GM19397 (cell line): ENCODE data around the gene MMAB.

ENCODE experiments used
- ATAC-seq: cut with Tn5 transposase; IDR thresholded peaks from one replicate; pipeline ENCODE4 v1.9.1; 2021; ENCODE audit warnings: mild to moderate bottlenecking, moderate library complexity; ENCODE audit not compliant: unreplicated experiment

The MMAB gene

GRCh38 chr12:109540526-109541412 is 32.5 kb downstream of the MMAB start:
- no peak for ATAC-seq

DNA sequence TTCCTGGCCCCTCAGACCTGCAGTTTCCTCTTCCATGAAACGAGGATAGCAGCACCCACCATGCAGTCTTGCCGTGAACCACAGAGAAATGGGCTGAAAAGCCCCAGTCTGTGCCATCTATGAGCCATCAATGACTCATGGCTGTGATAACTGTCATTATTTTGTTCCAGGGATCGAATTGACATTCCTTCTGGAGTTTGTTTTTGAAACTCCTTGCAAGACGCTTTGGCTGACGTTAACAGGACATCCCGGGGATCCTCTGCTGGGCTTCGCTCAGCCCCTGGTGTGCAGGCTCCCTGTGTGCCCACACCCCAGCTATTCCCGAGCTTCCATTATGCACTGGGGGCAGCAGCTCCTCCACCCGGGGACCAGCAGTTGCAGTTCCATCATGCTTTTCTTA is 33.8 kb downstream of the MMAB start:
- ATAC-seq = no peak

GRCh38 chr12:109538191-109538863 is 35.0 kb downstream of the MMAB start:
- no peak for ATAC-seq

- ATAC-seq = no peak
Observed at GRCh38 chr12:109537136-109537535, 36.2 kb downstream of the MMAB start.

GRCh38 chr12:109535863-109536250 is 37.4 kb downstream of the MMAB start:
- no peak for ATAC-seq

DNA sequence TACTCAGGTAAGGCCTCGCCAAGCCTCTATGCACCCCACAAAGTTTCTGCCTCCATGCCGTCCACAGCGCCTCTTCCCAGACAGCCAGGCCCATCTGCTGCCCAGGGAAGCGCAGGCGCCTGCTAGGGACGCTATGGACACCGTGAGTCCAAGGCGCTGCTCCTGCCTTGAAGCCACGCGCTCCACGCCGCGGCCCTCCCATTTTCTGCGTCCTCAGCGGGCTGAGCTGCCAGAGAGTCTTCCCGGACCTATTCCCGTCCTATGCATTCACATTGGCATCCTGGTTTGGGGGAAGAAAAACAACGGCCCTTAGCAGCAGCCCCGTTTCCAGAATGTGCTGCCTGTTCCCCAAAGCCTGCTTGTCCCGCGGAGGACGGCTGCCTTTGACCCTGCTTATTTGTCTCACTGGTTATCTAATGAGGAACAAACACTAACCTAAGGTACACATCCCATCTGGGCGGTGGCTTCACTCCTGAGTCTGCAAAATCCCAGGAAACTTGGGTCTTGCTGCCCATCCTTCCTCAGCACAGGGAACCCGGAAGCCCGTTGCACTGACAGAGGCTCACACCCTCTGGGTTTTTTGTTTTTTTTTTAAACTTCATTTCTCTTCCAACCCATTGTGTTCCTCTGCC is 38.0 kb downstream of the MMAB start:
- no peak for ATAC-seq

- no peak for ATAC-seq
Observed at GRCh38 chr12:109534456-109534855, 38.8 kb downstream of the MMAB start.

DNA sequence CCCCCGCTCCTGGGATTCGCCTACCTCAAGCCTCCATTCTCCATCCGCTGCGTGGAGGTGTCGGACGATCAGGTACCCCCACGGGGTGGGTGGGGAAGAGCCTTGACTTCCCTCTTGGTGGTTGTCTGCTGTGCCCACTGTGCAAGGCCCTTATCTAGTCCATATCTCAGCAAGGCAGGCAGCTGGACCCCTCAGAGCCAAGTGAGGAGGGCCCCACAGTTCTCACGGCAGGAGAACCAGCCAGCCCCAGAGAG is 39.9 kb downstream of the MMAB start:
- ATAC-seq = no peak

GRCh38 chr12:109532721-109533486 is 40.4 kb downstream of the MMAB start:
- ATAC-seq = no peak

DNA sequence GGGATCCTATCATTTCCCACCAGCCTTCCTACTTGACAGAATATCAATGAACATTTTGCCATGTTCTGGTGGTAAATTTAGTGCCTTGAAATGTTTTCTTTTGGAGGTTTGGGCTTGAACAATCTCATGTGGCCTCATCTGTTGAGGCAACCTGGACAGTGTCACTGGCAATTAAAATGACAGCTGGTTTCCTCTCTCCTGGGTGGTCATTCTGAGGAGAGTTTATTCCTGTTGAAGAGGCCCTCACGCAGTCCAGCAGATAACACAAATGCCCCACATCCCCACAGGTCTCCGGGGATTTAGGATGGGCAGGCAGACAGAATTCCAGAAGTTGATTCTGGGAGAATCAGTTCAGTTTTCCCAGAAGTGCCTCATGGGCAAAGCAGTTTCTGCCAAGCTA is 41.9 kb downstream of the MMAB start:
- ATAC-seq = no peak

- no peak for ATAC-seq
Observed at GRCh38 chr12:109529691-109530640, 43.3 kb downstream of the MMAB start.

DNA sequence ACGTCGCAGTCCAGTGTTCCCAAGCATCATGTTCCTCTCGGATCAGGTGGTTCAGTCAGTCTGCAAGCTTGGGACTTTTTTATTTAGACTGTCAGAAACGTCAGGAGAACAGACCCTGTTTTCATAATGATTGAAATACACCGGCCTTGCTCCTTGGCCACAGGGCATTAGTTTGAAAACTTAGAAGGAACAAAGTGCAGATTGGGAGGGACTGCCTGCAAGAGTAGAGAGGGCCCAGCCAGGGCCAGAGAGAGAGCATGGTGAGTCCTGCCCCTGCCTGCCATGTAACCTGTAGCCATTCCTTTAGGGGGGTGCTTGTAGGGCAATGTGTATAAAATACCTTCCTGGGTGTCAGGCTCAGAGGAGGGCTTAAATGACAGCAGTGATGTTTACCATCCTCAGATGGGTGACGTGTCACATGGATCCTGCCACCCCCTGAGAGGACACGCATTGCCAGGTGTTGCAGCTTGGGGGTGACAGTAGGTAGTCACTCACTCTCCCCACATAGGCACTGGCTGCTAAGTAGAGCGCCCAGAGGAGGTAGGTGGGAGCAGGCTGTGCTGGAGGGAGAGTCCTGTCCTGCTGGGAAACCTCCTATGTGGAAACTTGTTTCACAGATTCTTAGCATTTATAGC is 45.7 kb downstream of the MMAB start:
- no peak for ATAC-seq

DNA sequence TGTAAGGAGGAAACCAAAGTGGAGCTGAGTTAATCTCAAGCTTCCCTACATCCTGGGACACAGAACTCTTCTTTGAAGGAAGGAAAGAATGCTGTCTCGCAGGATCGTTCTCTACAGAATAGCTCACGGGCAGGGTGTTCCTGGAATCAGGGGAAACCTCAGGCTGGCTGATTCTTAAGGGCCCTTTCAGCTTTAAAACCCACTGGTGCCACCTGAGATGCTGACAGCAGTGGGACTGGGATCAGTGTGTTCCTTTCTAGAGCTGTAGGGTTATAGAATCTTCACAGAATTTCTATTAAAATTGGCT is 48.1 kb downstream of the MMAB start:
- no peak for ATAC-seq

- no peak for ATAC-seq
Observed at GRCh38 chr12:109524466-109525278, 48.6 kb downstream of the MMAB start.

DNA sequence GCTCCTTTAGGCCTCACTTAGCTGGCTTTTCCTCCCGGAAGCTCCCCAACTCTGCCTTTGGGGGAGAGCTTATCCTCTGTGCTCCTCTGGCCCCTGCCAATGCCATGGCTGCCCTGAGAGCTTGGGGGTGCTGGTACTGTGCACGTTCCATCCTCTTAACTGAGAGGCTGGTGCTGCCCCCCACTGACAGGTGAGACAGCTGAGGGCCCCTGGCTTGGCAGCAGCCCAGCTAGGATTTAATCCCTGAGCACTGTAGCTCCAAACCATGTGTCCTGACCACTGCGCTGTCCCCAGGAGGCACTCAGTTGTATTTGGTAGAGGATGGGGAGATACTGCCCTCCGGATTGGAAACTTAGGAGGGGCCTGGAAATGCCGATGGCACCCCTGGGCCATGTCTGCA is 49.8 kb downstream of the MMAB start:
- no peak for ATAC-seq

DNA sequence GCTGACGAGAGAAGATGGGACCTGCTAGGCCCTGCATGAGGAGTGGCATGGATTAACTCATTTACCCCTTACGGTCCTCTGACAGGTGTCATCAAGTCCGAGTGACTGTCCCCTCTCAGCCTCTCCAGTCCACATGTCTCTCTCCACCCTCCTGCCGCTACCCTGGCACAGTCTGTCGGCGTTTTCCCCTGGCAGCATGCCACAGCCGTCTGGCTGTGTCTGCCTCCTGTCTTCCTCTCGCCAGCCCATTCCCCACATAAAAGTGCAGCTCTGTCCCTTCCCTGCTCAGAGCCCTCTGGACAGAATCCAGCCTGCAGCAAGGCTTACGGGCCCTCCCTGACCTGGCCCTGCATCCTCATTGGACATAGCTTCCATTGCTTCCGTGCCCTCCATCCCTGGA is 50.2 kb downstream of the MMAB start:
- ATAC-seq = no peak

DNA sequence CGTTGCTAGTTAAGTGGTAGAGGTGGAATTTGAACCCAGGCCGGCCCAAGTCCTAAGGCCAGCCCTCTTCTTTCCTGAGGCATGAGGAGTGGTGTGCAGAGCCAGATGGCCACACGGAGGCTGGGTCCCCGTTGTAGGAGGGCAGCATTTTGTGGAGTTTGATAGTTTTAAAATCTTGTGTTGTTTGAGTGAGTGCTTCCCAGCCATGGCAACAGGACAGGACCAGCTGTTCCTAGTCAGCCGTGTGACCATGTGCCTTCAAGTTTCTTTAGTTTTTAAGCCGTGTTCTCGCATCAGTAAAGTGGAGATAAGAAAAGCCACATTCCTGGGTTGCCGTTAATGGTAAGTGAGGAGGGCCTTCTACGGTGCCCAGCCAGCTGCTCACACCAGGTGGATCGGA is 51.5 kb downstream of the MMAB start:
- no peak for ATAC-seq

- ATAC-seq = no peak
Observed at GRCh38 chr12:109519787-109520186, 53.5 kb downstream of the MMAB start.
